Activated CD8-positive, alpha-beta memory T cell treated with anti-CD3 and anti-CD28 coated beads, Interleukin-2, amount 10 ng/mL, durations not matched to agents 7 days and 5 days (primary cell): ENCODE data around the gene PIK3CD. TPM values are rescaled to one million over a fixed set of nuclear protein-coding genes. Genes with fewer than 3 reads are reported as not detected.

Source experiments
- ATAC-seq: fragments of 150-1000 bp; cut with Tn5 transposase; one replicate; pipeline ENCODE4 v1.10.0; 2021; ENCODE audit warnings: moderate library complexity
- CTCF ChIA-PET: fragments of 350-600 bp; sonication (Branson Sonifier 250); formaldehyde crosslinking; loops from one replicate; lab custom pipeline; 2021; ENCODE audit warnings: antibody characterized with exemption; lab: Charles Lee
- DNase-seq: peaks from one replicate; pipeline ENCODE4 v3.0.0-alpha.2; 2020
- H3K27ac Mint-ChIP-seq: one replicate; pipeline ENCODE4 v1.8.0; 2021; ENCODE audit warnings: mild to moderate bottlenecking, mixed read lengths
- H3K27me3 Mint-ChIP-seq: one replicate; pipeline ENCODE4 v1.8.0; 2021; ENCODE audit warnings: mixed read lengths
- H3K36me3 Mint-ChIP-seq: one replicate; pipeline ENCODE4 v1.8.0; 2021; ENCODE audit warnings: mild to moderate bottlenecking, mixed read lengths
- H3K4me1 Mint-ChIP-seq: one replicate; pipeline ENCODE4 v1.8.0; 2021; ENCODE audit warnings: mixed read lengths
- H3K4me3 Mint-ChIP-seq: one replicate; pipeline ENCODE4 v1.8.0; 2021; ENCODE audit warnings: mild to moderate bottlenecking, moderate library complexity, mixed read lengths
- H3K9me3 Mint-ChIP-seq: one replicate; pipeline ENCODE4 v1.8.0; 2022; ENCODE audit warnings: low read depth, mixed read lengths
- total RNA-seq, 2 experiments: library from RNA; stranded (reverse); gene quantifications; one replicate each; pipeline ENCODE4 v1.2.3, GENCODE V29; 2021

PIK3CD gene
- total RNA-seq, result 100 to 1,000 TPM; 256 to 261 TPM

- H3K4me3 Mint-ChIP-seq, result peak within 1 kb of the TSS; percentile 97
- peaks cover 46% of the 10 kb centered on the region for H3K4me1 Mint-ChIP-seq
- peak; percentile 66 for DNase-seq
- peak within 1 kb of the TSS; percentile 97 for H3K27ac Mint-ChIP-seq
- CTCF ChIA-PET, result interaction anchor here (0.8 to 7.7 kb wide), 8 partner anchors 13 to 68 kb away, joined by 3 to 224 read pairs (median 4); no protein-coding TSS in a partner anchor
- peak; percentile 59 for ATAC-seq
- H3K36me3 Mint-ChIP-seq, result peaks cover 34% of the 10 kb centered on the region
- H3K9me3 Mint-ChIP-seq, result no peaks in the 10 kb centered on the region
- no peaks in the 10 kb centered on the region for H3K27me3 Mint-ChIP-seq
Measured at GRCh38 chr1:9651565-9652378, at the start of gene PIK3CD. TSS of gene PIK3CD (plus strand) at chr1:9651731. CDS start at chr1:9710456, 58,725 bp downstream.

GRCh38 chr1:9601942-9602793 is 49.4 kb upstream of the PIK3CD start:
- H3K36me3 Mint-ChIP-seq, result no peaks in the 10 kb centered on the region
- no peak for ATAC-seq
- CTCF ChIA-PET, result no interaction called here

GRCh38 chr1:9602794-9603167 is 48.8 kb upstream of the PIK3CD start:
- Mint-ChIP-seq H3K36me3 (no peaks in the 10 kb centered on the region), H3K27ac (no peak overlapping the region), H3K27me3 (no peaks in the 10 kb centered on the region), H3K4me3 (no peak overlapping the region), H3K9me3 (no peaks in the 10 kb centered on the region), H3K4me1 (no peaks in the 10 kb centered on the region)
- DNase-seq (no peak), ATAC-seq (no peak)
- CTCF ChIA-PET, result no interaction called here

More at GRCh38 chr1:9601942-9602793, 49.4 kb upstream of the PIK3CD start:
- no peaks in the 10 kb centered on the region for H3K9me3 Mint-ChIP-seq
- H3K27me3 Mint-ChIP-seq, result no peaks in the 10 kb centered on the region
- H3K27ac Mint-ChIP-seq, result no peak overlapping the region
- no peaks in the 10 kb centered on the region for H3K4me1 Mint-ChIP-seq
- H3K4me3 Mint-ChIP-seq, result no peak overlapping the region
- DNase-seq, result no peak

- H3K9me3 Mint-ChIP-seq, result no peaks in the 10 kb centered on the region
- ATAC-seq, result no peak
Measured at GRCh38 chr1:9603307-9603706, 48.2 kb upstream of the PIK3CD start.

DNA sequence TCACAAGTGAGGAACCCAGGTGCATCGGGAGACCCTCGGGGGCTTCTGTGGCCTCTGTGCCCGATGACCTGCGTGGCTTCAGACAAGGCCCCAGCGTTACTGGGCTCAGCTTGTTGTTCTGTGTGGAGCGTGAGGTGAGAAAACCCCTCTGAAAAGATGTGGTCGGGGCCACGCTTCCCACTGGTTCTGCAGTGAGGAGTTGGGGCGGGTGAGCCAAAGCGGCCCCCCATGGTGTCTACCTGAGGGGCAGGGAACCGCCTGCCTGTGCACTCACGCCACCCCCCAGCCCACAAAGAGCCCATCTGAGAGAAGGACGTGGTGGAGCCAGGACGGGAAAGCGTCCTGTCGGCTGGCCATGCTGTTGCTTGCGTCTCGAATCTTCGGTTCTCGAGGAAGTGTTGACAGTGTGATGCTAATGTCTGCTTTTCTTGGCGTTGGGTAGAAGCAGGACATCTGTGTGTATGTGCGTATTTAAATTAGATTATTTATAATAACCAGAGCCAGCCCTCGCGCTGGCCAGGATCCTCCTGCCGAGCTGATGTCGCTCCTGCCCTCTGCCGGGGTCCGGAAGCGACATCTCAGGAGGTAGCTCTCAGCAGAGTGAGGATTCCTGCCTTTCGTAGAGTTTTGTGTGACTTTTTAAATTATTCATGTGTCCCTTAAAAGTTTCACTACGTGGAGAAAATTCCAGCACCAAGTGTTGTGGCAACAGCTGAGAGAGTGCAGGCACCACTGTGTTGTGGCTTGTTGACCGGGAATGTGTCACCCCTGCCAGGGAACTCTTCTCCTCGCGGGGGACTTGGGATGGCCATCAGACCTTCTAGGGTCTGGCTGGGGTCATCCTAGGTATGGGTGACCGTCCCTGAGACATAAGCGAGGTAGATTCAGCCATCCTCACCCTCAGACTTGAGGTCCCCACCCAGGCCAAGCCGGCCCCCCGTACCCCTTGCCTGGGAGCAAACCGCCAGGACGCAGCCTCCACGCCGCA is 47.5 kb upstream of the PIK3CD start:
- Mint-ChIP-seq H3K36me3 (no peaks in the 10 kb centered on the region), H3K27ac (no peak overlapping the region), H3K4me1 (no peaks in the 10 kb centered on the region), H3K4me3 (no peak overlapping the region), H3K27me3 (no peaks in the 10 kb centered on the region), H3K9me3 (no peaks in the 10 kb centered on the region)
- DNase-seq, result no peak
- ATAC-seq, result no peak
- CTCF ChIA-PET, result interaction anchor here (1.0 kb wide), 1 partner anchor 12 kb away, joined by 3 read pairs; no protein-coding TSS in a partner anchor

More at GRCh38 chr1:9603307-9603706, 48.2 kb upstream of the PIK3CD start:
- Mint-ChIP-seq H3K27me3 (no peaks in the 10 kb centered on the region), H3K36me3 (no peaks in the 10 kb centered on the region), H3K4me1 (no peaks in the 10 kb centered on the region), H3K27ac (no peak overlapping the region), H3K4me3 (no peak overlapping the region)
- CTCF ChIA-PET, result no interaction called here
- no peak for DNase-seq

DNA sequence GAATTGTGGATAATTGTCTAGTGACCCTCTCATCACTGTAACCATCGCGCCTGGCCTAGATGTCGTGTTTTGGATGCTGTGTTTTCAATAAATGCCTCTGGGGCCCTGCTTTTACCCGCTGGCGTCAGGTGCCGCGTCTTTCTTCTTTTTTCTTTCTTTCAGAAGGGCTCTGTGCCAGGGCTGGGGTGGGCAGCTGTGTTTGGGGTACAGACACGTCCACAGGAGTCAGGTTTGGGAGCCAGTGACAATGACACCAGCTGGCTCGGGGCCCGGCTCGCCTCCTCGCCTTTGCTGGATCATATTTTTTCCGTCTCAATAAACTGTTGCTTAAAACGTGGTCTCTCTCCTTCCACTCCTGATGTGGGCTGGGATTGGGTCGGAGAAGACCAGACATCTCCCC is 46.7 kb upstream of the PIK3CD start:
- ATAC-seq, result no peak

GRCh38 chr1:9605946-9606455 is 45.5 kb upstream of the PIK3CD start:
- H3K4me3 Mint-ChIP-seq, result no peak overlapping the region
- CTCF ChIA-PET, result interaction anchor here (1.3 kb wide), 1 partner anchor 9 kb away, joined by 3 read pairs; no protein-coding TSS in a partner anchor
- no peak overlapping the region for H3K27ac Mint-ChIP-seq
- H3K36me3 Mint-ChIP-seq, result peaks cover 2% of the 10 kb centered on the region
- DNase-seq (no peak), ATAC-seq (no peak)
- H3K4me1 Mint-ChIP-seq, result no peaks in the 10 kb centered on the region
- no peaks in the 10 kb centered on the region for H3K27me3 Mint-ChIP-seq
- no peaks in the 10 kb centered on the region for H3K9me3 Mint-ChIP-seq

More for the DNA sequence above, 46.7 kb upstream of the PIK3CD start:
- Mint-ChIP-seq H3K36me3 (no peaks in the 10 kb centered on the region), H3K9me3 (no peaks in the 10 kb centered on the region), H3K27me3 (no peaks in the 10 kb centered on the region), H3K4me3 (no peak overlapping the region), H3K27ac (no peak overlapping the region), H3K4me1 (no peaks in the 10 kb centered on the region)
- no peak for DNase-seq
- CTCF ChIA-PET, result interaction anchor here (1.0 kb wide), 1 partner anchor 11 kb away, joined by 3 read pairs; no protein-coding TSS in a partner anchor

- Mint-ChIP-seq H3K4me1 (no peaks in the 10 kb centered on the region), H3K27ac (no peak overlapping the region), H3K27me3 (no peaks in the 10 kb centered on the region), H3K36me3 (peaks cover 4% of the 10 kb centered on the region), H3K9me3 (no peaks in the 10 kb centered on the region), H3K4me3 (no peak overlapping the region)
- DNase-seq, result no peak
- ATAC-seq, result no peak
- CTCF ChIA-PET, result interaction anchor here (1.3 kb wide), 1 partner anchor 9 kb away, joined by 3 read pairs; no protein-coding TSS in a partner anchor
Measured at GRCh38 chr1:9606458-9606857, 45.1 kb upstream of the PIK3CD start.

GRCh38 chr1:9606948-9607347 is 44.6 kb upstream of the PIK3CD start:
- Mint-ChIP-seq H3K27ac (no peak overlapping the region), H3K27me3 (no peaks in the 10 kb centered on the region), H3K4me1 (no peaks in the 10 kb centered on the region), H3K36me3 (peaks cover 6% of the 10 kb centered on the region), H3K9me3 (no peaks in the 10 kb centered on the region), H3K4me3 (no peak overlapping the region)
- no peak for ATAC-seq
- no peak for DNase-seq
- CTCF ChIA-PET, result interaction anchor here (1.3 kb wide), 1 partner anchor 8 kb away, joined by 3 read pairs; no protein-coding TSS in a partner anchor

- ATAC-seq (no peak), DNase-seq (no peak)
- CTCF ChIA-PET, result interaction anchor here (1.3 kb wide), 1 partner anchor 8 kb away, joined by 3 read pairs; no protein-coding TSS in a partner anchor
- H3K4me3 Mint-ChIP-seq, result no peak overlapping the region
- H3K27ac Mint-ChIP-seq, result no peak overlapping the region
- no peaks in the 10 kb centered on the region for H3K27me3 Mint-ChIP-seq
- peaks cover 6% of the 10 kb centered on the region for H3K36me3 Mint-ChIP-seq
- H3K9me3 Mint-ChIP-seq, result no peaks in the 10 kb centered on the region
- H3K4me1 Mint-ChIP-seq, result no peaks in the 10 kb centered on the region
Measured at GRCh38 chr1:9607352-9607751, 44.2 kb upstream of the PIK3CD start.

DNA sequence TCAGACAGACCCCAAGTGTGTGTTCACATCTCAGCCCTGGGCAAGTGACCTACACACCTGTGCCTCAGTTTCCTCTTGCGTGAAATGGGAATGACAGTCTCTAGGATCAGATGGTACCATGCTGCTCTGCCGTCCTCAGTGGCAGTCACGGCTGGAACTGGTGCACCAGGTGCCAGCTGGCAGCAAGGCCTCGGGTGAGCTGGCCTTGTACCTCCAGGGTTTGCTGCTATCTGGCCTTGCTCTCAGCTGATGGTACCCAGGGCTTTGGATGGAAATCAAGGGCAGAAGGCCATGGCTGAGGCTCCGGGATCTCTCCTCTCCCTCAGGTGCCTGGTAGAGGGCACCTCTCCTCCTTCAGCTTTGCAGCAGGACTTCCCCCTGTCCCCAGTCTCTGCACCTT is 41.5 kb upstream of the PIK3CD start:
- no peak for ATAC-seq
- no peak overlapping the region for H3K27ac Mint-ChIP-seq
- CTCF ChIA-PET, result no interaction called here
- H3K4me3 Mint-ChIP-seq, result no peak overlapping the region
- H3K9me3 Mint-ChIP-seq, result no peaks in the 10 kb centered on the region
- H3K4me1 Mint-ChIP-seq, result no peaks in the 10 kb centered on the region
- no peak for DNase-seq
- H3K36me3 Mint-ChIP-seq, result peaks cover 6% of the 10 kb centered on the region
- no peaks in the 10 kb centered on the region for H3K27me3 Mint-ChIP-seq

GRCh38 chr1:9610548-9610947 is 41.0 kb upstream of the PIK3CD start:
- Mint-ChIP-seq H3K27me3 (no peaks in the 10 kb centered on the region), H3K4me3 (no peak overlapping the region), H3K9me3 (no peaks in the 10 kb centered on the region), H3K4me1 (no peaks in the 10 kb centered on the region), H3K36me3 (peaks cover 6% of the 10 kb centered on the region), H3K27ac (no peak overlapping the region)
- DNase-seq (no peak), ATAC-seq (no peak)
- CTCF ChIA-PET, result no interaction called here
